B cell (primary cell): ENCODE measurements around the gene PSMD8. TPM values are rescaled to one million over a fixed set of nuclear protein-coding genes. Genes with fewer than 3 reads are reported as not detected.

Experiments used
- ATAC-seq: fragments of 200-7000 bp; cut with Tn5 transposase; one replicate; pipeline ENCODE4 v1.10.0; 2021; ENCODE audit warnings: low read depth, mild to moderate bottlenecking, moderate number of reproducible peaks, moderate library complexity
- CTCF ChIA-PET: fragments of 350-600 bp; sonication (Branson Sonifier 250); formaldehyde crosslinking; loops from one replicate; lab custom pipeline; 2021; ENCODE audit warnings: antibody characterized with exemption, inconsistent platforms; lab: Charles Lee
- POLR2A ChIA-PET: fragments of 350-600 bp; sonication (Branson Sonifier 250); formaldehyde crosslinking; loops from one replicate; lab custom pipeline; 2021; ENCODE audit warnings: antibody characterized with exemption; lab: Charles Lee
- DNase-seq: peaks from one replicate; pipeline ENCODE4 v3.0.0; 2013
- H2AFZ ChIP-seq: 2 replicates; pipeline ENCODE4 v1.6.1; 2012; ENCODE audit warnings: mild to moderate bottlenecking, low read depth, low read length; ENCODE audit not compliant: insufficient read depth, poor library complexity, severe bottlenecking
- H3K27ac ChIP-seq, 2 donors: 1 replicate in 1 of 2; 2 replicates in 1 of 2; pipeline ENCODE4 v1.5.1; 2012 to 2013; ENCODE audit warnings: low read length in 2 of 2, mild to moderate bottlenecking in 2 of 2, moderate library complexity in 1 of 2
- H3K27me3 ChIP-seq, 4 experiments: fragments of 200-600 bp in 1 of 4; sonication (generic) in 1 of 4; replicated peaks in 1 of 4; 1 replicate in 2 of 4; 2 replicates in 2 of 4; pipeline versions ENCODE4 v1.6.1 to v1.7.0; 2013 to 2016; ENCODE audit warnings: low read length in 3 of 4, mild to moderate bottlenecking in 2 of 4, mixed read lengths in 1 of 4, moderate library complexity in 1 of 4; ENCODE audit not compliant: insufficient read depth in 4 of 4, control insufficient read depth in 3 of 4; ENCODE audit errors: control extremely low read depth in 1 of 4
- H3K36me3 ChIP-seq, 2 experiments: replicated peaks in 1 of 2; 1 replicate in 1 of 2; 2 replicates in 1 of 2; pipeline versions ENCODE4 v1.6.1 to v1.7.1; 2013; ENCODE audit warnings: low read length in 1 of 2; ENCODE audit not compliant: insufficient read depth in 2 of 2, control insufficient read depth in 1 of 2; ENCODE audit errors: control extremely low read depth in 1 of 2, extremely low read depth in 1 of 2
- H3K4me1 ChIP-seq, 2 donors: fragments of 200-600 bp in 1 of 2; sonication (generic) in 1 of 2; 1 replicate in 1 of 2; 2 replicates in 1 of 2; pipeline versions ENCODE4 v1.5.1 to v1.6.1; 2013 to 2017; ENCODE audit warnings: low read length in 2 of 2; ENCODE audit not compliant: control insufficient read depth in 2 of 2, insufficient read depth in 2 of 2
- H3K4me2 ChIP-seq: replicated peaks from 2 replicates; pipeline ENCODE3; 2012; ENCODE audit warnings: mild to moderate bottlenecking, low read depth, low read length; ENCODE audit not compliant: poor library complexity, severe bottlenecking
- H3K4me3 ChIP-seq, 5 experiments: fragments of 200-600 bp in 1 of 5; sonication (generic) in 1 of 5; 1 replicate in 3 of 5; 2 replicates in 2 of 5; pipeline versions ENCODE4 v1.5.1 to v1.7.0; 2011 to 2016; ENCODE audit warnings: low read length in 4 of 5, mild to moderate bottlenecking in 4 of 5, low read depth in 2 of 5, control low read depth in 1 of 5, moderate library complexity in 1 of 5; ENCODE audit not compliant: insufficient read depth in 1 of 5; ENCODE audit errors: control extremely low read depth in 1 of 5, extremely low read depth in 1 of 5
- H3K79me2 ChIP-seq: fragments of 200-600 bp; sonication (generic); one replicate; pipeline ENCODE4 v1.6.0; 2016; ENCODE audit warnings: low read length; ENCODE audit not compliant: control insufficient read depth, insufficient read depth
- H3K9ac ChIP-seq: fragments of 200-600 bp; sonication (generic); 2 replicates; pipeline ENCODE4 v1.6.1; 2017; ENCODE audit warnings: mild to moderate bottlenecking, low read length, moderate library complexity
- H3K9me3 ChIP-seq, 3 donors: one replicate each; pipeline versions ENCODE4 v1.6.1 to v1.7.1; 2013; ENCODE audit warnings: low read length in 2 of 3; ENCODE audit not compliant: control insufficient read depth in 2 of 3, insufficient read depth in 1 of 3; ENCODE audit errors: control extremely low read depth in 1 of 3
- H4K20me1 ChIP-seq: 2 replicates; pipeline ENCODE4 v1.6.0; 2012; ENCODE audit warnings: mild to moderate bottlenecking, low read length; ENCODE audit not compliant: insufficient read depth, control insufficient read depth, poor library complexity, severe bottlenecking
- H3K27ac Mint-ChIP-seq: one replicate; pipeline ENCODE4 v1.8.0; 2021; ENCODE audit warnings: mixed read lengths
- H3K27me3 Mint-ChIP-seq: one replicate; pipeline ENCODE4 v1.8.0; 2021; ENCODE audit warnings: mixed read lengths
- H3K4me1 Mint-ChIP-seq: one replicate; pipeline ENCODE4 v1.8.0; 2021; ENCODE audit warnings: mixed read lengths
- H3K4me3 Mint-ChIP-seq: one replicate; pipeline ENCODE4 v1.8.0; 2021; ENCODE audit warnings: mixed read lengths
- H3K9me3 Mint-ChIP-seq: one replicate; pipeline ENCODE4 v1.8.0; 2022; ENCODE audit warnings: mixed read lengths; ENCODE audit not compliant: insufficient read depth
- CTCF ChIP-seq: fragments of 200-600 bp; IDR thresholded peaks from one replicate; pipeline ENCODE4 v1.8.0; 2022; ENCODE audit warnings: antibody characterized with exemption, mild to moderate bottlenecking
- EZH2 ChIP-seq: IDR thresholded peaks from 2 replicates; pipeline ENCODE4 v1.6.1; 2012; ENCODE audit warnings: borderline replicate concordance, low read depth, mild to moderate bottlenecking, moderate library complexity, low read length; ENCODE audit not compliant: insufficient read depth, poor library complexity, severe bottlenecking
- WGBS: methylation state at CpG from one replicate; pipeline ENCODE4 v1.1.5; 2013; ENCODE audit warnings: missing lambda C conversion rate; ENCODE audit not compliant: insufficient coverage; 5-methylcytosine and 5-hydroxymethylcytosine counted together
- intact Hi-C: fragments of 100-400 bp; cut with micrococcal nuclease; formaldehyde crosslinking; loops from one replicate; pipeline ENCODE4 v1.10.0; 2022
- polyA plus RNA-seq: library from polyadenylated mRNA; depleted of rRNA; stranded (reverse); fragments of >200 nt; gene quantifications from 2 replicates; pipeline ENCODE4 v1.2.3, GENCODE V29; 2012
- total RNA-seq, 2 donors: library from RNA; stranded (reverse); fragments of 120-200 nt in 1 of 2; gene quantifications; 1 replicate in 1 of 2; 2 replicates in 1 of 2; pipeline versions ENCODE4 v1.2.3 to v1.2.4, GENCODE V29; 2013 to 2022

PSMD8 gene
- total and polyA plus RNA-seq, 2 donors (not counting 1 experiment from before 2014, with no cell fraction given): 88.1 to 122 TPM

- Histone ChIP-seq H4K20me1 (peaks cover 66% of the 10 kb centered on the region), H2AFZ (no peak overlapping the region), H3K4me1 (peaks cover 17 to 26% of the 10 kb centered on the region in 2 donors), H3K27ac (no peak overlapping the region), H3K79me2 (peaks cover 45% of the 10 kb centered on the region), H3K4me3 (no peak overlapping the region), H3K9ac (no peak overlapping the region), H3K4me2 (peak overlapping the region; percentile 85), H3K27me3 (peaks cover 0 to 9% (median 0%) of the 10 kb centered on the region in 4 experiments), H3K9me3 (no peaks in the 10 kb centered on the region), H3K36me3 (peaks cover 0 to 35% of the 10 kb centered on the region in 2 experiments)
- Mint-ChIP-seq H3K4me1 (peaks cover 26% of the 10 kb centered on the region), H3K27ac (peak overlapping the region; percentile 20), H3K27me3 (no peaks in the 10 kb centered on the region), H3K4me3 (peak overlapping the region; percentile 82), H3K9me3 (no peaks in the 10 kb centered on the region)
- TF ChIP-seq EZH2 (no peak), CTCF (no peak)
- no peak for ATAC-seq
- intact Hi-C loops: no loop called here
- ChIA-PET CTCF (interaction anchor here (0.7 to 1.5 kb wide), 4 partner anchors 26 to 554 kb away, joined by 3 to 5 read pairs (median 4); partner anchors contain the start of genes EIF3K, FAM98C, MRPS12 and SARS2), POLR2A (interaction anchor here (0.5 to 1.4 kb wide), 3 partner anchors 9 to 162 kb away, joined by 4 to 11 read pairs (median 5); partner anchors contain the start of gene GGN)
- 96% methylated on average over 3 of the region's 3 CpGs for WGBS
- DNase-seq: no peak
Measured at GRCh38 chr19:38376576-38376975, 2.2 kb downstream of the PSMD8 start.

GRCh38 chr19:38377052-38377451, 2.7 kb downstream of the PSMD8 start:
- H3K4me2 ChIP-seq: no peak overlapping the region
- Mint-ChIP-seq H3K4me1 (peaks cover 26% of the 10 kb centered on the region), H3K27me3 (no peaks in the 10 kb centered on the region), H3K27ac (peak overlapping the region; percentile 20), H3K4me3 (peak overlapping the region; percentile 82), H3K9me3 (no peaks in the 10 kb centered on the region)
- H3K9me3 ChIP-seq: no peaks in the 10 kb centered on the region
- ChIA-PET POLR2A (interaction anchor here (0.7 to 1.4 kb wide), 2 partner anchors 11 to 148 kb away, joined by 5 to 6 read pairs; partner anchors contain the start of gene GGN), CTCF (interaction anchor here (0.7 to 1.4 kb wide), 2 partner anchors 242 to 479 kb away, joined by 3 to 4 read pairs; partner anchors contain the start of gene EIF3K)
- intact Hi-C loops: no loop called here
- no peak overlapping the region for H3K27ac ChIP-seq
- no peak for ATAC-seq
- H3K4me1 ChIP-seq: peaks cover 17 to 26% of the 10 kb centered on the region in 2 donors
- H3K9ac ChIP-seq: no peak overlapping the region
- DNase-seq: no peak
- H3K36me3 ChIP-seq: peaks cover 0 to 40% of the 10 kb centered on the region in 2 experiments
- H3K79me2 ChIP-seq: peaks cover 45% of the 10 kb centered on the region
- no peak overlapping the region for H3K4me3 ChIP-seq
- H2AFZ ChIP-seq: no peak overlapping the region
- H3K27me3 ChIP-seq: peaks cover 0 to 9% (median 0%) of the 10 kb centered on the region in 4 experiments
- 100% methylated on average over 3 of the region's 4 CpGs for WGBS
- TF ChIP-seq CTCF: no peak
- peaks cover 67% of the 10 kb centered on the region for H4K20me1 ChIP-seq
